Mucosa of gallbladder (tissue), 1 donor: ENCODE measurements around the gene TBCK. TPM values are rescaled to one million over a fixed set of nuclear protein-coding genes. Genes with fewer than 3 reads are reported as not detected.
"Not testable (repeated sequence)": the region's sequence is repeated elsewhere in the genome, so short reads cannot be mapped to it uniquely, and the experiment has no call there.

ENCODE experiments used
- DNase-seq: peaks from one replicate; pipeline ENCODE4 v3.0.0-alpha.2; 2020; ENCODE audit warnings: low spot score
- total RNA-seq: library from RNA; stranded (reverse); gene quantifications from one replicate; pipeline ENCODE4 v1.2.1, GENCODE V29; 2021
- donor health status: DM: no; HTN: no; CAD: no.

The TBCK gene
- total RNA-seq, 1 donor from 2014 or later: 70.6 TPM

DNA sequence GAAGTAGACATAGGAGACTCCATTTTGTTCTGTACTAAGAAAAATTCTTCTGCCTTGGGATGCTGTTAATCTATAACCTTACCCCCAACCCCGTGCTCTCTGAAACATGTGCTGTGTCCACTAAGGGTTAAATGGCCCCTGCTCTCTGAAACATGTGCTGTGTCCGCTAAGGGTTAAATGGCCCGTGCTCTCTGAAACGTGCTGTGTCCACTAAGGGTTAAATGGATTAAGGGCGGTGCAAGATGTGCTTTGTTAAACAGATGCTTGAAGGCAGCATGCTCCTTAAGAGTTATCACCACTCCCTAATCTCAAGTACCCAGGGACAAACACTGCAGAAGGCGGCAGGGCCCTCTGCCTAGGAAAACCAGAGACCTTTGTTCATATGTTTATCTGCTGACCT, 5.8 kb upstream of the TBCK start:
- DNase-seq: not testable (repeated sequence)

DNA sequence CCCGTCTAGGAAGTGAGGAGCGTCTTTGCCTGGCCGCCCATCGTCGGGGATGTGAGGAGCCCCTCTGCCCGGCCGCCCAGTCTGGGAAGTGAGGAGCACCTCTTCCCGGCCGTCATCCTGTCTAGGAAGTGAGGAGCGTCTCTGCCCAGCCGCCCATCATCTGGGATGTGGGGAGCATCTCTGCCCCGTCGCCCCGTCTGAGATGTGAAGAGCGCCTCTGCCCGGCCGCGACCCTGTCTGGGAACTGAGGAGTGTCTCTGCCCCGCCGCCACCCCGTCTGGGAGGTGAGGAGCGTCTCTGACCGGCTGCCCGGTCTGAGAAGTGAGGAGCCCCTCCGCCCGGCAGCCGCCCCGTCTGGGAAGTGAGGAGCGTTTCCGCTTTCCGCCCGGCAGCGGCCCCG, 5.2 kb upstream of the TBCK start:
- not testable (repeated sequence) for DNase-seq

DNA sequence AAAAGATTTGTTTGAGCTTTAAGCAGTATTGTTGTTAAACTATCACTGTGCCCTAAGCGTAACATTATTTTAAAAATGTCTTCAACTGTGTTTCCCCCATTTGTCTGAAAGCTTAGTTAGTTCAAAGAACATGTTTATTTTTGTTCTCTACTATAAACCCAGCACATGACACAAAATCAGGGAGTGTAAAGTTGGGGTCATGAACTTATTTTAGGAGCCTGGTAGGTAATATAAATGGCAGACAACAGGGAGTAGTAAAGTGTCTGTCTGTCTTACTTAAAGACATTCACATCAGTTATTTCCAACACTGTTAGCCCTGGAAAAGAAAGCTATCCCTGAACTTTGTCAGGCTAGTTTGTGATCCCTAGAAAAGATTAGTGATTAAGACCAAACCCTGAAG, 4.2 kb upstream of the TBCK start:
- DNase-seq: no peak

DNA sequence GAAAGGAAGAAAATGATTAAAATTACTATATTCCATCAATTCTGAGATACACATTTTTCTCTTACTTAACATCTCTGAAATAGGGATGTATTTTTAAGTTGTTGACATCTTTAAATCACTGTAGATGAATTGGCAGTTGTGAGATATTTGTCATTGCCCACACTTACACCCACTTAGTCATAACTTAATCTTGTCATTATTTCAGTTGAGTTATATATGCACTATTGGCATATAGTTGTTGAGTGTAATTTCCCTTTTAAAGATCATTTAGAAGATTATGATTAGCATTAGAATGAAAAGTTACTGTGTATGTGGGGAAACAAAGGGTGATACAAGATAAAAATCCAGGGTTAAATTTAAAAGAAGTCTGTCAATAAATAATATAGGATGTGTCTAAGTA, 2.5 kb upstream of the TBCK start:
- no peak for DNase-seq

DNA sequence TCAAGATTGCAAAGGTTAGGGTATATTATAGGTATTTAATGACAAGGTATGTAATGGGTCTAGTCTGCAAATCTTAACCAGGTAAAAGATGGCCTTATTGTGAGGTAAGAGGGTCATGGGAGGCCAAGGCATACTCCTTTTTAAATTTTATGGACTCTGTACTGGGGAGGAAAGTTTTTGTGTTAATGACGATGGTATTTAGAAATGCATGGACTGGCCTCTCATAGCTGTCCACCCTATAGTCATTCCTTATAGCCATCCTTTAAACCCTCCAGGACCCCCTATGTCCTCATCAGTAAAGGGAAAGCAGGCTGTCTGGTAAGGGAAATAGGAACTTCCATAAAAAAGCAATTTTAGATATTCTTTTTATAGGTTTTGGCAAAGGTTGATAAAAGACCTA, 1.8 kb upstream of the TBCK start:
- no peak for DNase-seq

DNA sequence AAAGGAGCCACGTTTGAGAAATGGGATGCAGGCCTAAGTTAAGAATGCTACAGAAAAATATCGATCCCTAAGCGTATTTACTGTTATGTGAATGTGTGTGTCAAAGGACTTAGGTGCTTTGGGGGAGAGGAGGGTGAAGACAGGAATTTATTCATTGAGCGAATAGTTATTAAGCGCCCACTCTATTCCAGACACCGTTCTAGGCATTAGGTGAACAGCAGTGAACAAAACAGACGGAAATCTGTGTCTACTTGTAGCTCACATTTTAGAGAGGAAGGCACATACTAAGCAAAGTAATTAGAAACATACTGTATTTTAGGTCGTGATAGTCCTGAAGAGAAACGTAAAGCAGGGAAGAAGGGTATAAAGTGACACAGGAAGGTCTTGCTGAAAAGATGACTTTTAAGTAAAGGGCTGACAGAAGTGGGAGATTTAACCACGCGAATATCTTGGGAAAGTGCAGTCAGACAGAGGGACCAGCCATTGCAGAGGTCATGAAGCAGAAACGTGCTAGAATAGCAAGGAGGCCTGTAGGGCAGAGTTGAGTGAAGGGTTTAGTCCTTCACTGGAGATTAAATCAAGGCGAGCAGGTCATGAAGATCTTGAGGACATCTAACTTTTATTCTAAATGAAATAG, 882 bp upstream of the TBCK start:
- DNase-seq: no peak

DNA sequence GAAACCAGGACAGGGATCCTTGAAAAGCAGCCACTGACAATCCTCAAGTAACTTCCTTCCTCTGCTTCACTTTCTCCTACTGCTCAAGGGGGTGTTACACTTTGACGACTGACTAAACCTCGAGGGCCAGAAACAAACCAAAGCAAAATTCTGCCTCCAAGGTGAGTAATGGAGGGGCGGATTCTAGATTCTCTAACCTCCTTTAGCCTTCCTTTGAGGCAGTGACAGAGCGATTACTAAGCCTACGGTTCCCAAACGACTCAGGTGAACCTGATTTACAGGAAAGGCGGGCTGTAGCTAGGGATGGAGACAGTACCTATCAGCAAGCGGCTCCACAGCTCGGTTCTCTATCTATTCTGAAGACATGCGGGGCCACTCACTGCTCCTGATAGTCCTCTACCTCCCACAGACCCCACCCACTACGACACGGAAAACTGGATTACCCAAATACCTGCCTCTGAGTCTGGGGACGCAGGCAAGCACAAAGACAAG, 487 bp downstream of the TBCK start:
- DNase-seq: no peak

DNA sequence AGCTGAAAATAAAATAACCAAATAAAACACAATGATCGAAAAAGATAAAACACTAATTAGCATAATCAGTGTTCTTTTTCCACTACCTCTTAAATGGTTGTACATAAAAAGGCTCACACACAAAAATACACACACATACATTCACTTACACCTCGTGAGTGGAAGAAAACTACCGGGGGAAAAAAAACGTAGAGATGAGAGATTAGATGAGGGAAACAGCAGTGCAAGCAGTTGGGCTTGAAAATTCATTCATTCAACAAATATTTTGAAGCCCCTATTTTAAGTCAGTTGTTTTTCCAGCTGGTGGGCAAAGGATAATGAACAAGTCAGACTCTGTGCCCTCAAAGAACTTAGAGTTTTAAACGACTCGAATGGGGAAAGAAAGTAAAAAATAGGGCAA, 1.0 kb downstream of the TBCK start:
- no peak for DNase-seq

DNA sequence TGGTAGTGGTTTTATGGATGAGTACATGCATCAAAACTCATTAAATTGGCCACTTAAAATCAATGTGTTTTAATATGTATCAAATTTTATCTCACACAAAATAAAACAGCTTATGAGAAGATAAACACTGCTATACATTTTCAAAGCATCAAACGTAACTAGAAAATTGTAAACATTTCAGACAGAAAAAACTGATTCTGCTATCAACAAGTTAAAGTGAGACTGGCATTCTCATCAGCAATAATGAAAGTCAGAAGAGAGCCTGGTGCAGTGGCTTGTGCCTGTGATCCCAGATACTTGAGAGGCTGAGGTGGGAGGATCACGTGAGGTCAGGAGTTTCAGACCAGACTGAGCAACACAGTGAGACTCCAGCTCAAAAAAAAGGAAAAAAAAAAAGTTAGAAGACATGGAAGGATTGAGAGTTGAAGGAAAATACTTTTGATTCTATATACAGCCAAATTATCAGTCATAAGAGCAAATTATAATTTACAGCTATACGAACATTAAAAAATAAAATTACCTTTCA, 2.9 kb downstream of the TBCK start:
- DNase-seq: no peak

DNA sequence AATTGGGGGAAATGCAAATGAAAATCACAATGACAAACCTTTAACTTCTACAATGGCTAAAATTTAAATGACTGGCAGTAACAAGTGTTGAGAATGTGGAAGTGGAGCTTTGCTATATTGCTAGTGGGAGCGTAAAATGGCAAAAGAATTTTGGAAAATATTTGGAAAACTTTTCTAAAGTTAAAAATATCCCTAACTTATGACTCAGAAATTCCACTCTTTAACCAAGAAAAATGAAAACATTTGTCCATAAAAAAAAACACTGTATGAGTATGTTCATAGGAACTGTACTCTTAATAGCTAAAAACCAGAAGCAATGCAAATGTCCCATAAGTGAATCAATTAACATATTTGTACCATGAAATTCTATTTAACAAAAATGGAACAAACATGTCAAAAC, 3.6 kb downstream of the TBCK start:
- no peak for DNase-seq

DNA sequence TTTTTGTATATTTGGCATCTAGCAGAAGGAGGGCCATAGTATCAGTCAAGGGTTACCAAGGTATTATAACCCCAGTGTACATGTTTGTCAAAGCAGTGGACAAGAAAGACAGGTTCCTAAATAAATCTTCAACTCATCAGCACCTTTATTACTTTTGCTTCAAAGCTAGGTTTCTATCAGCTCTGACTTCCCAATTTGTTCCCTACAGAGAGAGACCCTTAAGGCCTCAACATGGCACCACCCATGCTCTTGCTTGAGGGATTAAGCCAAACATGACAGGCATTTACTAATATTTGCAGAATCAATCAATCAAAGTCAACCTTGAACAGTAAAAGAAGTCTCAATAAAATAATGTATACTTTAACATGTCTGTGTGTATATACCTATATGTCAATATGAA, 9.4 kb downstream of the TBCK start:
- DNase-seq: no peak

DNA sequence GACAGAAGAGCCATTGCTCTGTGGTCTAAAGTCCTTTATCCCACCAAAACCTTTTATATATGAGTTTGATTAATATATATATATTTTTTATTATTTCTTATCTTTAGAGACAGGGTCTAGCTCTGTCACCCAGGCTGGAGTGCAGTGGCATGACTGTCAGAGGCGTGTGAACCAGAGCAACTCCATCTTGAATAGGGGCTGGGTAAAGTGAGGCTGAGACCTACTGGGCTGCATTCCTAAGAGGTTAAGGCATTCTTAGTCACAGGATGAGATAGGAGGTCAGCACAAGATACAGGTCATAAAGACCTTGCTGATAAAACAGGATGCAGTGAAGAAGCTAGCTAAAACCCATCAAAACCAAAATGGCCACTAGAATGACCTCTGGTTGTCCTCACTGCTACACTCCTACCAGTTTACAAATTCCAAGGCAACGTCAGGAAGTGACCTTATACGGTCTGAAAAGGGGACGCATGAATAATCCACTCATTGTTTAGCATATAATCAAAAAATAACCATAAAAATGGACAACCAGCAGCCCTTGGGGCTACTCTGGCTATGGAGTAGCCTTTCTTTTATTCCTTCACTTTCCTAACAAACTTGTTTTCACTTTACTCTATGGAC, 10.5 kb downstream of the TBCK start:
- no peak for DNase-seq

DNA sequence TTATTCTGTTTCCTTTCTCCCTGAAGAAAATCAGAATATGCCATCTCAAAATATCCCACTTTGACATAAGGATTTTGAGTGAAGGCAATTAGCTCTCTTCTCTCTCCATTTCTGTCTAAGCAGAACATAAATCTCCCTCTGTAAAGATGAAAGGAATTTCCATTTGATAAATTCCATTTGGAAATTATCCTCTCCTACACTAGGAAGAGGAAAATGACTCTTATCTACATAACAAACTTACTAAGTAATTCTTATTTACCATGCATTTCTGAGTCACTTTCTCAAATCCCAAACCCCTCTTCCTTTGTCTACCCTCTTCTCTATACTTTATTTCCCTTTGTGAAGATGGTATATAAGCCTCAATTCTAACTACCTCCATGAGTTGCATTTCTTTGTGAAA, 11.4 kb downstream of the TBCK start:
- DNase-seq: no peak

DNA sequence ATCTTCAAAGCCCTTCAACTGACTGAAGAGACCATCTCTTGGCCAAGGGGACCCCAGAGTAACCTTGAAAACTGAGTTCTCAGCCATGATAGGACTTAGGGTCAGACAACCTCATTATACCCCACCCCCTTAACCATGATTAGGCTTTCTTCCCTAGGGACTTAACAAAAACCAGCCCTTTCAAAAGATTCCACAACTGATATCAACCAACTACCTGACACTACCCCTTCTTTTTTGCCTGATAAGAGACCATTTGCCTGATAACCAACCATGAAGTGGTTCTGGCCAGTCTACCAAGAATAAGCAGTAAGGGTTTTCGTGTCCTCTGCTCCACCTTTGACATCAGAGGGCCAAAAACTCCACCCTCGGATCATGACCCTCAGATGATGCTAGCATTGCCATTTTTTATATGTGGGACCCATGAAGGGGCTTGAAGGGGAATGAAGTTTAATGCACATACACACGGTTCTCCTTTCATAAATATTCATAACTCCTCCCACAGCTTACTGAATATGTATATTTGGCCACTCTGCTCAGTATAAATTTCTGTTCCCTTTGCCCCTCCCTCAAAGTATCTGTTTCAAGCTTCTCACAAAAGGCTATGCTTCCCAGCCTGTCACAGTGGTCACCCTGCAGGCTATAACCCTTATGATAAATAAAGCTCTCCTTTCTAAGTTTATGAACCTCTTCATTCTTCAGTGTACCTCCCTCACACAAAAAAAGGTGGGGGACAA, 12.3 kb downstream of the TBCK start:
- no peak for DNase-seq

DNA sequence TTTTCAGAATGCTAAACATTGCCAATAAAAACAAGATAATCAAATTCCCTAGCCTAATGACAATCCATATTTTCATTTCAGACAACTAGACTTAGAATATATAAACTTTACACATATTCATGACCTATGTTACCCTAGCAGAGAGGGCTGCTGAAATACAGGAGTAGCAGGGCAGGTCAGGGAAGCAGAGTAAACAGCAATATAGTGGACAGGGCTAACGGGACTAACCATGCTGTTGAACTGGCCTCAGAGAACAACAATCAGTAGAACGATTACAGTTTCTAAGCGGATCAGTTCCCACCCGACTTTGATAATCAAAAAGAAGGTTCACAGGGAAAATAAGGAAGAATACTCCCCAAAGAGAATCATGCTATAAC, 14.0 kb downstream of the TBCK start:
- no peak for DNase-seq

DNA sequence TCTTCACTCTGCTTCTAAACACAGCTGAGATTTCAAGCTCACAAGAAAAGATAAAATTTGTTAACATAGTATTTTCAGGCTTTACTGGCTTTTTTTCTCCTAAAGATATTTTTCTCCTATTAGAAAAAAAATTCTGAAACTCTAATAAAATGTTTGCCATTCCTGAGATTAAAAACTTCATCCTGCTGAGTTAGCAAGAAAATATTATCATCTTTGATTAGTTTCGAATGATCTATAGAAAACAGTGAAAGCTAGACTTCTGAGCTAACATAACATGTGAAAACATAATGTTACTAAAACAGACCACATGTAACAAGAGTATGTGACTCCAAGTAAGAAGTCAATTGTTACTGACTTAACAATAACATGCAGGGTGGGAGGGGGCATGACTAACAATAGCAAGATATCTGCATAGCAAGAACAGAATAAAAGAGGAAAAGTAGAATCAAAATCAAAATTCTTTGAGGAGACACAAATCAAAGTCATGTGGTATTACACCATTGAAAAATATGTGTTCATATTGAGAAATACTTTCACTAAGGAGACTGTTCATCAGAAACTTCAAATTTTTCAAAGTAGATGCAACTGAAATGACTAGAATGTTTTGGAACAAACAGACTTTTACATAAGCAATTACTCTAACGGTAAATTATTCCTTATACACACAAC, 14.5 kb downstream of the TBCK start:
- no peak for DNase-seq

DNA sequence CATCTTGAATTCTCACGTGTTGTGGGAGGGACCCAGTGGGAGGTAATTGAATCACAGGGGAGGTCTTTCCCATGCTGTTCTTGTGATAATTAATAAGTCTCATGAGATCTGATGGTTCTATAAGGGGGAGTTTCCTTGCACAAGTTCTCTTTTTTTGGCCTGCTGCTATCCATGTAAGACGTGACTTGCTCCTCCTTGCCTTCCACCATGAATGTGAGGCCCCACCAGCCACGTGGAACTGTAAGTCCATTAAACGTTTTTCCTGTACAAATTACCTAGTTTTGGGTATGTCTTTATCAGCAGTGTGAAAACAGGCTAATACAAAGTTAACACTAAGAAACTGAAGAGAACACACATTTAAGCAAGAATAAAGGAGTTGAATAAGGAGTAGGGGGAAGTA, 16.0 kb downstream of the TBCK start:
- DNase-seq: no peak

DNA sequence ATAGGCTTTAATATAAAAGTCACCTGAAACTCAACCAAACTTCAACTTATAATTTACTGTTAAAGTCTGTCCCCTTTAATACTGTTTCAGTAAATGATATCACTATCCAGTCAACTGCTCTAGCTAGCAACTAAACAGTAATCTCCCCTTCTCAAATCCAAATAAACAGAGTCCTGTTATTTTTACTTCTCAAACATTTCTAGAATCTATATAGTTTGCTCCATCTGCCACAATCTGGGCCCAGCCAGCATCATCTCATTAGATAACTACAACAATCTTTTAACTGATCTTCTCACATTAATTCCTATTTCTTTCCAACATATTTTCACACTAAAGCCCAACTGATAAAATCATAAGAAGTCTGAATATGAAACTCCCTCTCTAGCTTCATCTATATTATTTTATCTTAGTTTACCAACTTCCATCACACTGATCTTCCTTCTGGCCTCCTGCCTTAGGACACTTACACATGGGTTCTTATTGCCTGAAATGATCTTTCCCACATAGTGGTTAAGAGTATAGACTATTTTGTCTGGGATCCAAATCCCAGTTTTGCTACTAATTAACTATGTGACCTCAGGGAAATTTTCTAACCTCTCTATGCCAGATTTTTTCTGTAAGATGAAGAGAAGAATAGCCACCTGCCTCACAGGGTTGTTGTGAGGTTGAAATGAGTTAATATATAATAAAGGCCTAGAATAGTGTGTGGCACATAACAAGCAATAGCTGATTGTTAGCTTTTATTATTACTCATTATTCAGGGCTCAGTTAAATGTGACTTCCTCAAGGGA, 18.6 kb downstream of the TBCK start:
- DNase-seq: no peak

DNA sequence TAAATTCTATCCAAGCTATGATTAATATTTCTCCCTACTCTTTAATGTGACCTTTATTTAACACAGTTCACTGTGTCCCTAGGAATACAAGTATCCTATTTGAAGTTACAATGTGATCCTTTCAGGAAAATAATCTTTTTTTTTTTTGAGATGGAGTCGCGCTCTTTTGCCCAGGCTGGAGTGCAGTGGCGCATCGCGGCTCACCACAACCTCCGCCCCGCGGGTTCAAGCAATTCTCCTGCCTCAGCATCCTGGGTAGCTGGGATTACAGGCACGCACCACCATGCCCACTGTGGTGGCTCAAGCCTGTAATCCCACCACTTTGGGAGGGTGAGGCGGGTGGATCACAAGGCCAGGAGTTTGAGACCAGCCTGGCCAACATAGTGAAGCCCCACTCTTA, 21.9 kb downstream of the TBCK start:
- DNase-seq: no peak

DNA sequence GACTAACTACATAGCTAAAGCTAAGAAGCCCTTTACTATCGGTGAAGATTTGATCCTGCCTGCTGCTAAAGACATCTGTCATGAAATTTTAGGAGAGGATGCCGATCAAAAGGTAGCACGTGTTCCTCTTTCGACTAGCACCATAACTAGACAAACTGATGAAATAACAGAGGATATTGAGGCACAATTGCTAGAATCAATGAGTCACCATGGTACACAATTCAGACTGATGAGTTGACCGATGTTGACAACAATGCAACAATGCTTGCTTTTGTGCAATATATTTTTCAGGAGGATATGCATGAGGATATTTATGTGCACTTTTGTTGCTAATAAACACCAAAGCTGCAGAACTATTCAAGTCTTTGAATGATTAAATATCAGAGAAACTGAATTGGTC, 24.3 kb downstream of the TBCK start:
- DNase-seq: no peak

DNA sequence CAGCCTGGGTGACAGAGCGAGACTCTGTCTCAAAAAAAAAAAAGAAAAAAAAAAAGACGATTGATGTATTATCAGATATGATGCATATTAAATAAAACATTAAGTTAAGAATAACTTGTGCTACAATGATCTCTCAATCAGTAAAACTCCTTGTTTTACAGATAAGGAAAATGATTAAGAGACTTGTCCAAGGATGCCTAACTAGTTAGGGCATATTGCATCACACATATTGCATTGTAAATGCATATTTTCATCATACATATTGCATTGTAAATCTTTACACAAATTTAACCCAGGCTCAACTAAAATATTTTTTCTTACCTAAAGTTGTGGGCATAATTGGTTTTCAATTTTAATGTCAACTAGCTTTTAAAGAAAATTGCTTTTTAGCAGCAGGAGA, 26.3 kb downstream of the TBCK start:
- no peak for DNase-seq
